Activated naive CD8-positive, alpha-beta T cell (primary cell): ENCODE data around the gene TAS2R60.
"Not testable (repeated sequence)": the region's sequence is repeated elsewhere in the genome, so short reads cannot be mapped to it uniquely, and the experiment has no call there.

Source experiments
- H3K27ac Mint-ChIP-seq: one replicate; pipeline ENCODE4 v1.8.0; 2021; ENCODE audit warnings: mixed read lengths
- H3K27me3 Mint-ChIP-seq: one replicate; pipeline ENCODE4 v1.8.0; 2021; ENCODE audit warnings: mixed read lengths
- H3K36me3 Mint-ChIP-seq: one replicate; pipeline ENCODE4 v1.8.0; 2021; ENCODE audit warnings: mixed read lengths
- H3K4me1 Mint-ChIP-seq: one replicate; pipeline ENCODE4 v1.8.0; 2021; ENCODE audit warnings: low read depth, mixed read lengths
- H3K4me3 Mint-ChIP-seq: one replicate; pipeline ENCODE4 v1.8.0; 2021; ENCODE audit warnings: mild to moderate bottlenecking, mixed read lengths
- H3K9me3 Mint-ChIP-seq: one replicate; pipeline ENCODE4 v1.8.0; 2021; ENCODE audit warnings: low read depth, mixed read lengths

TAS2R60 gene, protein sequence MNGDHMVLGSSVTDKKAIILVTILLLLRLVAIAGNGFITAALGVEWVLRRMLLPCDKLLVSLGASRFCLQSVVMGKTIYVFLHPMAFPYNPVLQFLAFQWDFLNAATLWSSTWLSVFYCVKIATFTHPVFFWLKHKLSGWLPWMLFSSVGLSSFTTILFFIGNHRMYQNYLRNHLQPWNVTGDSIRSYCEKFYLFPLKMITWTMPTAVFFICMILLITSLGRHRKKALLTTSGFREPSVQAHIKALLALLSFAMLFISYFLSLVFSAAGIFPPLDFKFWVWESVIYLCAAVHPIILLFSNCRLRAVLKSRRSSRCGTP

GRCh38 chr7:143443153-143443552 is at the start of gene TAS2R60:
TAS2R60 (plus strand) TSS chr7:143443453; CDS start chr7:143443453, 0 bp downstream.
- H3K27me3 Mint-ChIP-seq = no peaks in the 10 kb centered on the region

GRCh38 chr7:143394068-143394467 is 49.2 kb upstream of the TAS2R60 start:
- Mint-ChIP-seq H3K9me3 (no peaks in the 10 kb centered on the region), H3K4me3 (no peak overlapping the region), H3K4me1 (peaks cover 24% of the 10 kb centered on the region), H3K36me3 (peaks cover 3% of the 10 kb centered on the region), H3K27ac (peak overlapping the region; percentile 35), H3K27me3 (no peaks in the 10 kb centered on the region)

More at GRCh38 chr7:143443153-143443552, at the start of gene TAS2R60:
- Mint-ChIP-seq H3K27ac (no peak within 1 kb of the TSS), H3K36me3 (peaks cover 21% of the 10 kb centered on the region), H3K9me3 (no peaks in the 10 kb centered on the region), H3K4me3 (no peak within 1 kb of the TSS), H3K4me1 (peaks cover 10% of the 10 kb centered on the region)

DNA sequence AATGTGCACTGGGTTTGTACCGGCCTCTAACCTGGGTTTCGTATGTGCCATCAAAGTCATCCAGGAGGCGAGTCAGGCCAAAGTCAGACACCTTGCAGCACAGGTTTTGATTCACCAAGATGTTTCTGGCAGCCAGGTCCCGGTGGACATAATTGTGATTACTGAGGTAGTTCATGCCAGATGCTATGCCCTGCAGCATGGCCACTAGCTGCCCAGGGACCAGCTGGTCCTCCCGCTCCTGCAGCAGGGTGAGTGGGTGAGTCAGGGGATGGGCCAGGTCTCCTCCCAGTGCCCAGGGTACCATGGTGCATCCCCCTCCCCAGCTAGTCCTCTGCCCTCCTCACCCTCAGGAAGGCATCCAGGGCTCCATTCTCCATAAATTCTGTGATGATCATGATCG is 48.5 kb upstream of the TAS2R60 start:
- Mint-ChIP-seq H3K27ac (peak overlapping the region; percentile 70), H3K9me3 (no peaks in the 10 kb centered on the region), H3K4me3 (no peak overlapping the region), H3K4me1 (peaks cover 18% of the 10 kb centered on the region), H3K36me3 (peaks cover 3% of the 10 kb centered on the region), H3K27me3 (no peaks in the 10 kb centered on the region)

- H3K27ac Mint-ChIP-seq = peak overlapping the region; percentile 70
- H3K4me3 Mint-ChIP-seq = no peak overlapping the region
- no peaks in the 10 kb centered on the region for H3K9me3 Mint-ChIP-seq
- H3K27me3 Mint-ChIP-seq = no peaks in the 10 kb centered on the region
- peaks cover 13% of the 10 kb centered on the region for H3K4me1 Mint-ChIP-seq
- no peaks in the 10 kb centered on the region for H3K36me3 Mint-ChIP-seq
Measured at GRCh38 chr7:143395187-143396149, 47.8 kb upstream of the TAS2R60 start.

DNA sequence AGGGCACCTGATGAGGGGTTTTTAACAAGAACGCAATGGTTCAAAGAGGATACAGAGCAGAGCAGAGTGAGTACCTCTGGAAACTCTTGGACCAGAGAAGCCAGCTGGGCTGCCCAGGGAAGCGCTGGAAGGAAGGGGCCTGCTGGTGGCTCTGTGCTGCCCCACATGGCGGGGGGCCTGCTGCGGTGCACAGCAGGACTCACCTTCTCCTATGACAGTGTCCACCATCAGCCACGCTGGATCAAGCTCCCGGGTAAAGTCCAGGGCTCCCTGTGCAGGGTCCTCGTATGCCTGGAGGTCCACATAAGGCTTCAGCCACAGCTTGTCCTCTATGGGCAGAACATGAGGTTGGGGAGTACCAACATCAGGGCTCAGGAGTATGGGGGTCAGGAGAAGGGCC is 47.1 kb upstream of the TAS2R60 start:
- Mint-ChIP-seq H3K9me3 (no peaks in the 10 kb centered on the region), H3K4me1 (peaks cover 13% of the 10 kb centered on the region), H3K36me3 (no peaks in the 10 kb centered on the region), H3K4me3 (no peak overlapping the region), H3K27me3 (no peaks in the 10 kb centered on the region), H3K27ac (peak overlapping the region; percentile 28)

- H3K9me3 Mint-ChIP-seq = no peaks in the 10 kb centered on the region
- peak overlapping the region; percentile 70 for H3K27ac Mint-ChIP-seq
- no peak overlapping the region for H3K4me3 Mint-ChIP-seq
- H3K36me3 Mint-ChIP-seq = no peaks in the 10 kb centered on the region
- peaks cover 16% of the 10 kb centered on the region for H3K4me1 Mint-ChIP-seq
- no peaks in the 10 kb centered on the region for H3K27me3 Mint-ChIP-seq
Measured at GRCh38 chr7:143396625-143397556, 46.4 kb upstream of the TAS2R60 start.

DNA sequence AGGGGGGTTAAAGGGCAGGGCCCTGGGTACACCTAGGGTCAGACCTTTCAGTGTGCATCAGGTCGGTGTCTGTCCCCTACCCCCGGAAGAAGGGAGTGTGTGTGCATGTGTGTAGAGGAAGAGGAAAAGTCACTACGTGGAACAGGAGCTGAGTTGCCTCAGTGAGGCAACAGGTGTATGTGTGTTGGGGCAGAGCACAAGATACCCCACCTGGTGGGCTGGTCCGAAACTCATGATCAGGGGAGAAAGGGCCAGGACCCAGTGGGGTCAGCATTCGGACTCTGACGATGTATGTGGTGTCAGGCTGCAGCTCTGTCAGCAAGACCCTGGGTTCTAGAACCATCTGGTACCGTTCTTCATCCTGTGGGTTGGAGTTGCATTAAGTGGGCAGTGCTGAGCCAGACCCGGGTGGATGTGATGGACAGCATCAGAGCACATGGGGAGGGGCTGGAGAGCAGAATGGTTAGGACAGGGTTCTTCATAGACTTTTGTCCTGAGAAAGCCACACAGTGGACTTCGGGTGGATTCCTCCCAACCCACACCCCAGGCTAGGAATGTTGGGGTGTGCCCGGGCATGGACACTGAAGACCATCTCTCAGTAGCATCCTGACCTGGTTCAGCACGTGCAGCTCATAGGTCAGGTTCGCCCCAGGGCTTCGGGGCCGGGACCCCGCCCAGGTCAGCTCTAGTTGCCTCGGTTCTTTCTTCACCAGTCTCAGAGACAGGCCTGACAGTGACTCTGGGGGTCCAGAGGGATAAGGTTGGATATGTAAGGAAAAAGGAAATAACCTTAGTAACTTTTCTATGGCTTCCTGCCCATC is 45.3 kb upstream of the TAS2R60 start:
- Mint-ChIP-seq H3K27ac (peak overlapping the region; percentile 70), H3K9me3 (no peaks in the 10 kb centered on the region), H3K4me1 (peaks cover 22% of the 10 kb centered on the region), H3K27me3 (no peaks in the 10 kb centered on the region), H3K36me3 (no peaks in the 10 kb centered on the region), H3K4me3 (no peak overlapping the region)

- H3K36me3 Mint-ChIP-seq = no peaks in the 10 kb centered on the region
- H3K4me3 Mint-ChIP-seq = no peak overlapping the region
- H3K4me1 Mint-ChIP-seq = peaks cover 27% of the 10 kb centered on the region
- no peaks in the 10 kb centered on the region for H3K27me3 Mint-ChIP-seq
- no peaks in the 10 kb centered on the region for H3K9me3 Mint-ChIP-seq
- H3K27ac Mint-ChIP-seq = no peak overlapping the region
Measured at GRCh38 chr7:143398616-143399015, 44.6 kb upstream of the TAS2R60 start.

- Mint-ChIP-seq H3K4me1 (peaks cover 28% of the 10 kb centered on the region), H3K9me3 (no peaks in the 10 kb centered on the region), H3K27ac (no peak overlapping the region), H3K36me3 (no peaks in the 10 kb centered on the region), H3K27me3 (no peaks in the 10 kb centered on the region), H3K4me3 (no peak overlapping the region)
Measured at GRCh38 chr7:143399151-143399550, 44.1 kb upstream of the TAS2R60 start.

DNA sequence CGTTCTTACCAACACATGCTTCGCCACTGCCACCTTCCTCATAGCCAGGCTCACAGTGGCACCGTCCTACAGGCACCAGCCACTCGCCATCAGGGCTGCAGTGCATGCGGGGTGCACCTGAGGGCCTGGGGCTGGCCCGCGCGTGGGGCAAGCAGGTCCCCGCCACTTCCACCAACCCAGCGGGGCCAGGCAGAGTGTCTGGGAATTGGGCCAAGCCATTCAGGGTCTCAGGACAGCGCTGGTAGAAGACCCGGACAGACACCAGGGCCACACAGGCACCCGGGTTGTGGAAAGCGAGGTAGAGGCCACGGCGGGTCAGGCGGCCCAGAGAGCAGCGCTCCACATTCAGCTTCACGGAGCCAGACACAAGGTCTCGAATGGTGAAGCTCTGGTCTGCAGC is 43.6 kb upstream of the TAS2R60 start:
- no peaks in the 10 kb centered on the region for H3K36me3 Mint-ChIP-seq
- H3K4me3 Mint-ChIP-seq = no peak overlapping the region
- peaks cover 30% of the 10 kb centered on the region for H3K4me1 Mint-ChIP-seq
- H3K9me3 Mint-ChIP-seq = no peaks in the 10 kb centered on the region
- H3K27ac Mint-ChIP-seq = no peak overlapping the region
- H3K27me3 Mint-ChIP-seq = no peaks in the 10 kb centered on the region

GRCh38 chr7:143401265-143401664 is 42.0 kb upstream of the TAS2R60 start:
- Mint-ChIP-seq H3K27me3 (no peaks in the 10 kb centered on the region), H3K4me3 (no peak overlapping the region), H3K9me3 (no peaks in the 10 kb centered on the region), H3K27ac (peak overlapping the region; percentile 46), H3K4me1 (peaks cover 35% of the 10 kb centered on the region), H3K36me3 (no peaks in the 10 kb centered on the region)

GRCh38 chr7:143402233-143402632 is 41.0 kb upstream of the TAS2R60 start:
- H3K4me1 Mint-ChIP-seq = peaks cover 44% of the 10 kb centered on the region
- H3K27ac Mint-ChIP-seq = peak overlapping the region; percentile 61
- H3K36me3 Mint-ChIP-seq, H3K27me3 Mint-ChIP-seq, H3K9me3 Mint-ChIP-seq, H3K4me3 Mint-ChIP-seq: not testable (repeated sequence)

- peaks cover 68% of the 10 kb centered on the region for H3K4me1 Mint-ChIP-seq
- H3K4me3 Mint-ChIP-seq = no peak overlapping the region
- no peaks in the 10 kb centered on the region for H3K27me3 Mint-ChIP-seq
- no peaks in the 10 kb centered on the region for H3K9me3 Mint-ChIP-seq
- no peaks in the 10 kb centered on the region for H3K36me3 Mint-ChIP-seq
- H3K27ac Mint-ChIP-seq = peak overlapping the region; percentile 88
Measured at GRCh38 chr7:143405173-143406001, 37.9 kb upstream of the TAS2R60 start.
